ENCODE measurements around the gene PTPRD. TPM values are rescaled to one million over a fixed set of nuclear protein-coding genes. Genes with fewer than 3 reads are reported as not detected.

Gene PTPRD
- total and polyA plus RNA-seq, 2 of the 4 experiments (the other 2 are of a cell fraction) = 0.07 to 0.18 TPM

GRCh38 chr9:9753266-9753665 lies 859.5 kb downstream of the PTPRD start:
- ChIA-PET POLR2A (ENCODE audit: unreplicated experiment) (interaction anchor here (0.5 kb wide), 1 partner anchor 652 kb away, joined by 6 read pairs; no protein-coding TSS in a partner anchor), CTCF (no interaction called here)
- in situ Hi-C loops (cut with MboI; ENCODE audit: low sequenced_read_pairs) (no loop called here), dilution Hi-C loops (cut with HindIII; ENCODE audit: low sequenced_read_pairs, unreplicated experiment) (no loop called here), intact Hi-C loops (cut with micrococcal nuclease) (no loop called here)
- H3K23ac ChIP-seq (ENCODE audit: low read depth, low read length) = no peak overlapping the region
- H4K5ac ChIP-seq (ENCODE audit: low read depth, low read length) = no peak overlapping the region
- no peaks in the 10 kb centered on the region for H3K27me3 ChIP-seq (ENCODE audit: control insufficient read depth, insufficient read depth, low read length)
- no peaks in the 10 kb centered on the region for H3K9me3 ChIP-seq (ENCODE audit: control insufficient read depth, insufficient read depth, low read length)
- no peak for ATAC-seq (ENCODE audit: low read depth)
- no peak overlapping the region for H2BK5ac ChIP-seq (ENCODE audit: low read depth, low read length, poor library complexity, severe bottlenecking)
- H3K4ac ChIP-seq (ENCODE audit: low read depth, low read length) = no peak overlapping the region
- no peaks in the 10 kb centered on the region for H3K4me1 ChIP-seq (ENCODE audit: control insufficient read depth, insufficient read depth, low read length)
- H3K9ac ChIP-seq (ENCODE audit: low read depth, low read length) = no peak overlapping the region
- DNase-seq = no peak
- H2AK9ac ChIP-seq (replicated peaks; ENCODE audit: low read depth, low read length, poor library complexity) = no peak overlapping the region
- no peak overlapping the region for H2BK120ac ChIP-seq (ENCODE audit: low read depth, low read length)
- no peak overlapping the region for H4K8ac ChIP-seq (ENCODE audit: low read depth in 2 of 2, low read length in 2 of 2)
- H4K91ac ChIP-seq (ENCODE audit: insufficient read depth, low read depth, low read length) = no peak overlapping the region
- no CpG with 5 or more reads among the region's 3 CpGs for WGBS, 2 experiments (ENCODE audit: extremely low coverage in 2 of 2, insufficient read length in 1 of 2)
- no peak overlapping the region for H2AK5ac ChIP-seq (ENCODE audit: low read depth, low read length)
- H3K14ac ChIP-seq (replicated peaks; ENCODE audit: low read depth, low read length) = no peak overlapping the region
- H3K36me3 ChIP-seq (ENCODE audit: control insufficient read depth, insufficient read depth, low read length) = no peaks in the 10 kb centered on the region
- H2AFZ ChIP-seq (replicated peaks; ENCODE audit: low read length, poor library complexity) = no peak overlapping the region
- no peak for TF ChIP-seq MXI1 (IDR thresholded peaks at IDR 0.05; ENCODE audit: borderline replicate concordance, low read depth, low read length)
- TF ChIP-seq POLR2A (IDR thresholded peaks at IDR 0.05; ENCODE audit: low read depth, low read length) = no peak
- TF ChIP-seq CEBPB (IDR thresholded peaks at IDR 0.05; ENCODE audit: low read depth, low read length) = no peak
- TF ChIP-seq FOS (IDR thresholded peaks at IDR 0.05; ENCODE audit: low read depth, low read length) = no peak
- TF ChIP-seq, protein P1, sequence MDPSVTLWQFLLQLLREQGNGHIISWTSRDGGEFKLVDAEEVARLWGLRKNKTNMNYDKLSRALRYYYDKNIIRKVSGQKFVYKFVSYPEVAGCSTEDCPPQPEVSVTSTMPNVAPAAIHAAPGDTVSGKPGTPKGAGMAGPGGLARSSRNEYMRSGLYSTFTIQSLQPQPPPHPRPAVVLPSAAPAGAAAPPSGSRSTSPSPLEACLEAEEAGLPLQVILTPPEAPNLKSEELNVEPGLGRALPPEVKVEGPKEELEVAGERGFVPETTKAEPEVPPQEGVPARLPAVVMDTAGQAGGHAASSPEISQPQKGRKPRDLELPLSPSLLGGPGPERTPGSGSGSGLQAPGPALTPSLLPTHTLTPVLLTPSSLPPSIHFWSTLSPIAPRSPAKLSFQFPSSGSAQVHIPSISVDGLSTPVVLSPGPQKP (IDR thresholded peaks at IDR 0.05; ENCODE audit: borderline replicate concordance, low read depth, low read length) = no peak
- TF ChIP-seq SMC3 (IDR thresholded peaks at IDR 0.05; ENCODE audit: low read depth, low read length) = no peak
- no peak for TF ChIP-seq RFX5 (IDR thresholded peaks at IDR 0.05; ENCODE audit: low read depth, low read length)
- no peak for TF ChIP-seq CHD1 (IDR thresholded peaks at IDR 0.05; ENCODE audit: low read depth, low read length)
- TF ChIP-seq MAZ (IDR thresholded peaks at IDR 0.05; ENCODE audit: borderline replicate concordance, low read depth, low read length) = no peak
- no peak for TF ChIP-seq RAD21 (IDR thresholded peaks at IDR 0.05; ENCODE audit: low read length)
- no peak for TF ChIP-seq RCOR1 (IDR thresholded peaks at IDR 0.05; ENCODE audit: insufficient replicate concordance, low read length)
- no peak overlapping the region for H3K18ac ChIP-seq (ENCODE audit: low read depth, low read length)
- no peaks in the 10 kb centered on the region for H3K9me1 ChIP-seq (ENCODE audit: insufficient read depth, low read length)
- no TSS peak for BruUV-seq (replicated peaks)
- no peak overlapping the region for H2BK15ac ChIP-seq (ENCODE audit: low read depth, low read length)
- no peaks in the 10 kb centered on the region for H3K79me1 ChIP-seq (ENCODE audit: low read depth in 1 of 2, low read length in 2 of 2)
- H4K20me1 ChIP-seq (ENCODE audit: insufficient read depth, low read length) = no peaks in the 10 kb centered on the region
- H3K4me3 ChIP-seq (ENCODE audit: insufficient read depth, low read depth, low read length) = no peak overlapping the region
- no peak overlapping the region for H3K27ac ChIP-seq (ENCODE audit: insufficient read depth, low read length)
- no peak overlapping the region for H3K56ac ChIP-seq (ENCODE audit: extremely low read depth, insufficient read depth, low read length)
- H3K4me2 ChIP-seq (ENCODE audit: low read depth, low read length) = no peak overlapping the region
- H2BK20ac ChIP-seq (ENCODE audit: low read depth, low read length) = no peak overlapping the region
